ENCODE measurements around the gene DLK2.
"Not testable (repeated sequence)": the region's sequence is repeated elsewhere in the genome, so short reads cannot be mapped to it uniquely, and the experiment has no call there.

Gene DLK2

GRCh38 chr6:43428874-43429273 is 26.5 kb downstream of the DLK2 start:
- in situ Hi-C loops (cut with HindIII; ENCODE audit: low sequenced_read_pairs) = no loop called here

- in situ Hi-C loops (cut with HindIII; ENCODE audit: low sequenced_read_pairs) = no loop called here
These were observed 27.2 kb downstream of the DLK2 start for GRCh38 chr6:43428112-43428570.

- in situ Hi-C loops (cut with HindIII; ENCODE audit: low sequenced_read_pairs) = no loop called here
These were observed 27.8 kb downstream of the DLK2 start, which contains the start of gene ABCC10 for GRCh38 chr6:43427406-43428111. Gene ABCC10 (plus strand): TSS chr6:43427541. CDS start chr6:43427979, 438 bp downstream.

GRCh38 chr6:43426928-43427405 is 28.4 kb downstream of the DLK2 start:
- in situ Hi-C loops (cut with HindIII; ENCODE audit: low sequenced_read_pairs) = no loop called here

GRCh38 chr6:43425083-43425482 is 30.3 kb downstream of the DLK2 start:
- in situ Hi-C loops (cut with HindIII; ENCODE audit: low sequenced_read_pairs) = not testable (repeated sequence)

- in situ Hi-C loops (cut with HindIII; ENCODE audit: low sequenced_read_pairs) = no loop called here
These were observed 33.5 kb downstream of the DLK2 start for GRCh38 chr6:43421831-43422230.

- in situ Hi-C loops (cut with HindIII; ENCODE audit: low sequenced_read_pairs) = no loop called here
These were observed 35.2 kb downstream of the DLK2 start for GRCh38 chr6:43420012-43420709.

- in situ Hi-C loops (cut with HindIII; ENCODE audit: low sequenced_read_pairs) = no loop called here
These were observed 38.4 kb downstream of the DLK2 start for GRCh38 chr6:43416935-43417334.

GRCh38 chr6:43415275-43415674 is 40.1 kb downstream of the DLK2 start:
- in situ Hi-C loops (cut with HindIII; ENCODE audit: low sequenced_read_pairs) = not testable (repeated sequence)

- in situ Hi-C loops (cut with HindIII; ENCODE audit: low sequenced_read_pairs) = no loop called here
These were observed 42.3 kb downstream of the DLK2 start for GRCh38 chr6:43413002-43413401.

GRCh38 chr6:43412541-43412940 is 42.8 kb downstream of the DLK2 start:
- in situ Hi-C loops (cut with HindIII; ENCODE audit: low sequenced_read_pairs) = no loop called here

GRCh38 chr6:43410776-43411175 is 44.6 kb downstream of the DLK2 start:
- in situ Hi-C loops (cut with HindIII; ENCODE audit: low sequenced_read_pairs) = not testable (repeated sequence)

GRCh38 chr6:43408259-43408658 is 47.1 kb downstream of the DLK2 start:
- in situ Hi-C loops (cut with HindIII; ENCODE audit: low sequenced_read_pairs) = no loop called here

- in situ Hi-C loops (cut with HindIII; ENCODE audit: low sequenced_read_pairs) = no loop called here
These were observed 48.1 kb downstream of the DLK2 start for GRCh38 chr6:43407296-43407695.

- in situ Hi-C loops (cut with HindIII; ENCODE audit: low sequenced_read_pairs) = no loop called here
These were observed 50.0 kb downstream of the DLK2 start for GRCh38 chr6:43405354-43405753.

- in situ Hi-C loops (cut with HindIII; ENCODE audit: low sequenced_read_pairs) = no loop called here
These were observed 52.5 kb downstream of the DLK2 start for GRCh38 chr6:43402820-43403219.

GRCh38 chr6:43401730-43402129 is 53.6 kb downstream of the DLK2 start:
- in situ Hi-C loops (cut with HindIII; ENCODE audit: low sequenced_read_pairs) = no loop called here

All from DLD1 (cell line).